ENCODE data around the gene SCART1.

Gene SCART1

DNA sequence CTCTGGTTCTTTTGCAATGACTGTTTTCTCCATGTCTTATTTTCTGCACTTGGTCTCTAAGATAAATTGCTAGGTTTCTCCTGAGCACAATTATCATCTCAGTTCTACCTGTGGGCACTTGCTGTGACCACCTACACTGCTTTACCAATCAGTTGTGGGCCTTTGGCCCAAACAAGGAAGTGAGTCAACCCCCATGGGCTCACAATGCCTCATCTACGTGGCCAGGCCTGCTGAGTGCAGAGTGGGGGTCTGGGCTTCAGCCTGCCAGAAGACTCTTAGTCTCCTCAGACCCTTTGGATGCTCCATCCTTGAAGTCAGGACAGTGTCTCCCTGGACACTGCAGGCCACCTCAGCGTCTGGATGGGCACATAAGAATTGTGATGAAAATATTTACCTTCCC is 20.3 kb downstream of the SCART1 start:
- Histone ChIP-seq H3K4me3 (ENCODE audit: low read length in 2 of 2) (no peak overlapping the region), H3K4me1 (ENCODE audit: control insufficient read depth in 2 of 2, insufficient read depth in 2 of 2, low read length in 2 of 2) (no peaks in the 10 kb centered on the region), H3K9ac (ENCODE audit: low read depth in 1 of 2, low read length in 2 of 2) (no peak overlapping the region), H3K27me3 (ENCODE audit: control insufficient read depth in 2 of 2, insufficient read depth in 2 of 2, low read length in 2 of 2) (no peaks in the 10 kb centered on the region), H3K27ac (ENCODE audit: low read depth in 2 of 2, low read length in 2 of 2) (no peak overlapping the region), H3K36me3 (ENCODE audit: control insufficient read depth in 2 of 2, insufficient read depth in 2 of 2, low read length in 2 of 2) (no peaks in the 10 kb centered on the region), H3K9me3 (ENCODE audit: control insufficient read depth in 2 of 2, low read length in 2 of 2) (no peaks in the 10 kb centered on the region)

DNA sequence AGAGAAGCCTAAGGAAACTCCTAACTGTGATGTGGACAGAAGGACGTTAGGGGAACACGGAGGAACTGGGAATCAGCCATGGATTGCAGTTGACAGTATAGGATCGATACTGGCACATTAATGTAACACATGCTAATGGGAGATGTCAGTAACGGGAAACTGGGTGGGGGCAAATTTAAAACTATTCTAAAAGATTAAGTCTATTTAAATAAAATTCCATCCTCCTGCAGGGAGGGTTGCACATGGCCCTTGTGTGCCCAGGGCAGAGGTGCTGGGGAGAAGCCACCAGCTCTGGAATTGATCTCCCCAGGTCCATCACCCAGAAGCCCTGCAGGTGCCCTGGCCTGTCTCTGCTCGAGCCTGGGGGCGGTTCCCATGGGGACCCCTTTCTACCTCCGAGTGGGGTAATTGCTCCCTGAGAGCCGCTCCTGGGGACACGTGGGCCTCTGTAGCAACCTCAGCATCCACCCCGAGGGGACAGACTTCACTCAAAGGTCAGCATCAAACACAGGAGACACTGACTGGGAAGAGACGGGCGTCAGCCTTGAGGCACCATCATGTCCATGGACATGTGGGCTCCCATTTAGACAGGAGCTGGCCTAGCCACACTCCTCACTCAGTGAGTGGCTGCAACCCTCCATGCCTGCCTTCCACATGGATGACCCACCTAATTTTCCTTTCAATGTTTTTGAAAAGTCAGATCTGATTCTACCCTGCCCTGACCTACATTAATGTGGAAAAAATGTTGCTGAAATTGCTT is 21.1 kb downstream of the SCART1 start:
- Histone ChIP-seq H3K9ac (ENCODE audit: low read depth in 1 of 2, low read length in 2 of 2) (no peak overlapping the region), H3K27me3 (ENCODE audit: control insufficient read depth in 2 of 2, insufficient read depth in 2 of 2, low read length in 2 of 2) (no peaks in the 10 kb centered on the region), H3K4me1 (ENCODE audit: control insufficient read depth in 2 of 2, insufficient read depth in 2 of 2, low read length in 2 of 2) (no peaks in the 10 kb centered on the region), H3K4me3 (ENCODE audit: low read length in 2 of 2) (no peak overlapping the region), H3K36me3 (ENCODE audit: control insufficient read depth in 2 of 2, insufficient read depth in 2 of 2, low read length in 2 of 2) (no peaks in the 10 kb centered on the region), H3K9me3 (ENCODE audit: control insufficient read depth in 2 of 2, low read length in 2 of 2) (no peaks in the 10 kb centered on the region), H3K27ac (ENCODE audit: low read depth in 2 of 2, low read length in 2 of 2) (no peak overlapping the region)

DNA sequence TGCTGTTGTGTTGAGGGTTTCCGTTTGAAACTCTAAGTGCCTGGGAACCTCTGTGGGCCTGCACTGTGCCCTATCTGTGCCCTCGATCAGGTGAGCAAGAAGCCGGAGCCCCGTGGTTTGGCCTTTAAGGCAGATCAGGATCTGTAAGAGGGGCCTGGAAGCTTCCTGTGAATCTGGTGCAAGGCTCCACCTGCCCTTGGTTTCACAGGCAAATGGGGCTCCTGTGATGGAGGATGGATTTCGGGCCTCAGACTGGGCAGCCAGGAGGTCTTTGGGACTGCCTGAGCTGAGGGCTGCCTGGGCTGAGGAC is 21.6 kb downstream of the SCART1 start:
- Histone ChIP-seq H3K9ac (ENCODE audit: low read depth in 1 of 2, low read length in 2 of 2) (no peak overlapping the region), H3K9me3 (ENCODE audit: control insufficient read depth in 2 of 2, low read length in 2 of 2) (no peaks in the 10 kb centered on the region), H3K4me1 (ENCODE audit: control insufficient read depth in 2 of 2, insufficient read depth in 2 of 2, low read length in 2 of 2) (no peaks in the 10 kb centered on the region), H3K27ac (ENCODE audit: low read depth in 2 of 2, low read length in 2 of 2) (no peak overlapping the region), H3K27me3 (ENCODE audit: control insufficient read depth in 2 of 2, insufficient read depth in 2 of 2, low read length in 2 of 2) (no peaks in the 10 kb centered on the region), H3K36me3 (ENCODE audit: control insufficient read depth in 2 of 2, insufficient read depth in 2 of 2, low read length in 2 of 2) (no peaks in the 10 kb centered on the region), H3K4me3 (ENCODE audit: low read length in 2 of 2) (no peak overlapping the region)

DNA sequence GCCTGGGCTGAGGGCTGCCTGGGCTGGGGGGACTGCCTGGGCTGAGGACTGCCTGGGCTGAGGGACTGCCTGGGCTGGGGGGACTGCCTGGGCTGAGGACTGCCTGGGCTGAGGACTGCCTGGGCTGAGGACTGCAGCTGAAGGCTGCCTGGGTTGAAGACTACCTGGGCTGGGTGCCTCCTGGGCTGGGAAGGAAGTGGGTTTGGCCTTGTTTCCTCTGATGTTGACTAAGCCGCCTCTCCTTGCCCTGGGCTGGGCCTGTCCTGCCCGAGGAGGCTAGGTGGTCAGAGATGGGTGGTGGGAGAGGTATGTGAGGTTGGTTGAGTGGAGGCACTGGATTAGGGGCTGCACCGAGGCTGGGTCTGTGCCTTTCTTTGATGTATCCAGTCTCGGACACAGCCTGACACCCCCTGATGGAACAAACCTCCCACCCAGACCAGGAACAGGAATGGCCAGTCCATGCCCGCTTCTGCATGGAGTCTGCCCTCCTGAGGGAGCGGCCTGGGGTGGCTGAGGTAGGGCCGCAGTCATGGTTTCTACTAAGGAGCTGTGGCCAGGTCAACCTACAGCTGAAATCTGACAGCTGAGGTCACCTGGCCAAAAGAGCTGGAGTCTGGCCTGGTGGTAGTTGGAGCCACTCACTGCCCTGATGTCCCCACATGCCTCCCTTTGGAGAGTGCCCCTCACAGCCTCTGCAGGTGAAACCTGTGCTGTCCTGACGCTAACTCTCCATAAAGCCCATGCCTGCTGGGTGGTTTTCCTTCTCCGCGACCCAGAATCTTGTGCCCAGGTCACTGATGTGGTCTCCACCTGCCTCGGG is 22.3 kb downstream of the SCART1 start:
- no peaks in the 10 kb centered on the region for H3K9me3 ChIP-seq (ENCODE audit: control insufficient read depth in 2 of 2, low read length in 2 of 2)
- no peak overlapping the region for H3K4me3 ChIP-seq (ENCODE audit: low read length in 2 of 2)
- no peaks in the 10 kb centered on the region for H3K36me3 ChIP-seq (ENCODE audit: control insufficient read depth in 2 of 2, insufficient read depth in 2 of 2, low read length in 2 of 2)
- no peaks in the 10 kb centered on the region for H3K4me1 ChIP-seq (ENCODE audit: control insufficient read depth in 2 of 2, insufficient read depth in 2 of 2, low read length in 2 of 2)
- H3K9ac ChIP-seq (ENCODE audit: low read depth in 1 of 2, low read length in 2 of 2) = no peak overlapping the region
- H3K27me3 ChIP-seq (ENCODE audit: control insufficient read depth in 2 of 2, insufficient read depth in 2 of 2, low read length in 2 of 2) = no peaks in the 10 kb centered on the region
- H3K27ac ChIP-seq (ENCODE audit: low read depth in 2 of 2, low read length in 2 of 2) = no peak overlapping the region

DNA sequence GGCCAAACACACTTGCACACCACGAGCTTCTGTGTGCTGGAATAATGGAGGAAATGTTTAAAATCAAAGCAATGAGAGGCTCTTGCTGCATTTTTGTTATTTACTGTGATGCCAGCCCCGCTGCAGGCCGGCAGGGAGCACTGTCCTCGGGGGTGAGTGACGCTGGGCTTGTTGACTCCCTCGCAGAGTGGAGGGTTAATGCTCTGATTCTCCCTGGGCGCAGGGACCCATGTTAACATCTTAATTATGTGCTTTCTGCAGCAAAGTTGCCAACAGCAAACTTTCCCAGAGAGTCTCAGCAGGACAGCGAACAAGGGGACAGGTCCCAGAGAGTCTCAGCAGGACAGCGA is 22.9 kb downstream of the SCART1 start:
- Histone ChIP-seq H3K27me3 (ENCODE audit: control insufficient read depth in 2 of 2, insufficient read depth in 2 of 2, low read length in 2 of 2) (no peaks in the 10 kb centered on the region), H3K4me3 (ENCODE audit: low read length in 2 of 2) (no peak overlapping the region), H3K9ac (ENCODE audit: low read depth in 1 of 2, low read length in 2 of 2) (no peak overlapping the region), H3K36me3 (ENCODE audit: control insufficient read depth in 2 of 2, insufficient read depth in 2 of 2, low read length in 2 of 2) (no peaks in the 10 kb centered on the region), H3K27ac (ENCODE audit: low read depth in 2 of 2, low read length in 2 of 2) (no peak overlapping the region), H3K9me3 (ENCODE audit: control insufficient read depth in 2 of 2, low read length in 2 of 2) (no peaks in the 10 kb centered on the region), H3K4me1 (ENCODE audit: control insufficient read depth in 2 of 2, insufficient read depth in 2 of 2, low read length in 2 of 2) (no peaks in the 10 kb centered on the region)

DNA sequence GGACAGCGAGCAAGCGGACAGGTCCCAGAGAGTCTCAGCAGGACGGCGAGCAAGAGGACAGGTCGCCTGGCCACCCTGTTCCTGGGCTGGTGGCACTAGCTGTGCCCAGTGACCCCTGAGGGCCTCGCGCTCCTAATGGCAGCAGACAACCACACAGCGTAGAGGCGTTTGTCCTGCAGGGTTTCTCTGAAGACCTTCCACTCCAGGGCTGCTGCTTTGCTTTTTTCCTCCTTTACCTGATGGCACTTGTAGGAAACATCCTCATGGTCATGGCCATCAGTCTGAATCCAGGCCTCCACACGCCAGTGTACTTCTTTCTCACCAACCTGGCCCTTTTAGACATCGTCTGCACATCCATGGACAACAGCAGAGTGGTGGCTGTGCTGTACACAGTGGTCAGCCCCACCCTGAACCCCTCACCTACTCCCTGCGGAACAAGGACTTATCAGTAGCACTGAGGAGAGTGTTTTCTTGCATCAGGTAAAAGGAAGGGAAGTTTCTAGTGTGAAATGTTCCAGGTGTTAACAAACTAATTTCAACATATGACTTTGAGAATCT is 27.4 kb downstream of the SCART1 start:
- Histone ChIP-seq H3K9ac (ENCODE audit: low read depth in 1 of 2, low read length in 2 of 2) (no peak overlapping the region), H3K9me3 (ENCODE audit: control insufficient read depth in 2 of 2, low read length in 2 of 2) (no peaks in the 10 kb centered on the region), H3K36me3 (ENCODE audit: control insufficient read depth in 2 of 2, insufficient read depth in 2 of 2, low read length in 2 of 2) (no peaks in the 10 kb centered on the region), H3K4me1 (ENCODE audit: control insufficient read depth in 2 of 2, insufficient read depth in 2 of 2, low read length in 2 of 2) (no peaks in the 10 kb centered on the region), H3K27ac (ENCODE audit: low read depth in 2 of 2, low read length in 2 of 2) (no peak overlapping the region), H3K27me3 (ENCODE audit: control insufficient read depth in 2 of 2, insufficient read depth in 2 of 2, low read length in 2 of 2) (no peaks in the 10 kb centered on the region), H3K4me3 (ENCODE audit: low read length in 2 of 2) (no peak overlapping the region)

DNA sequence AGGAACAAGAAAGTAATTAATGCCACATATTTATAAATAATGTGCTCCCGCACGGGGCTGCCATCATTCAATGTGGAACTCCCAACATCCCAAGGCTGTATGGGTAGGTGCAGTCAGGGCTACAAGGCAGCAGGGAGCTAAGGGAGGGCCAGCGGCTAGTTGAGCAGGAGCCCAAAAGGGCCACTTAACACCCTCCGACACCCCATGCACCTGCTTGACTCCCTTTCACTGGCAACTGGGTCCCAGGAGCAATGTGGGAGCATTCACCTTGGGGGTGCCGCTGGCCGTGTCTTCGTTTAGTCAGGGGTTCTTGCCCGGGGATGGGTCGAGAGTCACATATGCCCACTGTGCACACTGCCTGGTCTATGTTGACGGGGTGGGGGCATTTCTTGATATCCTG is 27.9 kb downstream of the SCART1 start:
- Histone ChIP-seq H3K4me3 (ENCODE audit: low read length in 2 of 2) (no peak overlapping the region), H3K9me3 (ENCODE audit: control insufficient read depth in 2 of 2, low read length in 2 of 2) (no peaks in the 10 kb centered on the region), H3K27me3 (ENCODE audit: control insufficient read depth in 2 of 2, insufficient read depth in 2 of 2, low read length in 2 of 2) (no peaks in the 10 kb centered on the region), H3K4me1 (ENCODE audit: control insufficient read depth in 2 of 2, insufficient read depth in 2 of 2, low read length in 2 of 2) (no peaks in the 10 kb centered on the region), H3K27ac (ENCODE audit: low read depth in 2 of 2, low read length in 2 of 2) (no peak overlapping the region), H3K9ac (ENCODE audit: low read depth in 1 of 2, low read length in 2 of 2) (no peak overlapping the region), H3K36me3 (ENCODE audit: control insufficient read depth in 2 of 2, insufficient read depth in 2 of 2, low read length in 2 of 2) (no peaks in the 10 kb centered on the region)

DNA sequence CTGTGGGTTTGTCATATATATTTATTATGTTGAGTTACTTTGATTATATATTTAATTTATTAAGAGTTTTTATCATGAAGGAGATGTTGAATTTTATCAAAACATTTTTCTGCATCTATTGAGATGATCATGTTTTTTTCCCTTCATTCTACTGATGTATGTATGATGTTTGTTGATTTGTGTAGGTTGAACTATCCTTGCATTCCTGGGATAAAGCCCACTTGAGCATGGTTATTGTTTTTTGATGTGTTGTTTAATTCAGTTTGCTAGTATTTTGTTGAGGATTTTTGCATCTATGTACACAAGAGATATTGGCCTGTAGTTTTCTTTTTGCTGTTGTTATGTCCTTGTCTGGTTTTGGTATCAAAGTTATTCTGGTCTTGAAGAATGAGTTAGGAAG is 31.1 kb downstream of the SCART1 start:
- no peaks in the 10 kb centered on the region for H3K4me1 ChIP-seq (ENCODE audit: control insufficient read depth in 2 of 2, insufficient read depth in 2 of 2, low read length in 2 of 2)
- no peak overlapping the region for H3K27ac ChIP-seq (ENCODE audit: low read depth in 2 of 2, low read length in 2 of 2)
- no peak overlapping the region for H3K4me3 ChIP-seq (ENCODE audit: low read length in 2 of 2)
- no peaks in the 10 kb centered on the region for H3K27me3 ChIP-seq (ENCODE audit: control insufficient read depth in 2 of 2, insufficient read depth in 2 of 2, low read length in 2 of 2)
- H3K9ac ChIP-seq (ENCODE audit: low read depth in 1 of 2, low read length in 2 of 2) = no peak overlapping the region
- no peaks in the 10 kb centered on the region for H3K36me3 ChIP-seq (ENCODE audit: control insufficient read depth in 2 of 2, insufficient read depth in 2 of 2, low read length in 2 of 2)
- peaks cover 0 to 2% of the 10 kb centered on the region in 2 donors for H3K9me3 ChIP-seq (ENCODE audit: control insufficient read depth in 2 of 2, low read length in 2 of 2)

DNA sequence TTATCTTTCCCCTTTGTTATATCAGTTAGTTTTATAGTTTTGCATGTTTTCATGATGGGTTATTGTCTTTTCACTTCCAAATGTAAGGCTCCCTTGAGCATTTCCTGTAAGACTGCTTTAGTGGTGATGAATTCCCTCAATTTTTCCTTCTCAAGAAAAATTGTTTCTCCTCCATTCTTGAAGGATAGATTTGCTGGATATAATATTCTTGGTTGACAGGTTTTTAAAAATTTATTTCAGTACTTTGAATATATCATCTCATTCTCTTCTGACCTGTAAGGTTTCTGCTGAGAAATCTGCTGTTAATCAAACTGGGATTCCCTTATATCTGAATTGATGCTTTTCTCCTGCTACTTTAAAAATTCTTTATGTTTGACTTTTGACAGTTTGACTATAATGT is 33.3 kb downstream of the SCART1 start:
- H3K36me3 ChIP-seq (ENCODE audit: control insufficient read depth in 2 of 2, insufficient read depth in 2 of 2, low read length in 2 of 2) = no peaks in the 10 kb centered on the region
- H3K9ac ChIP-seq (ENCODE audit: low read depth in 1 of 2, low read length in 2 of 2) = no peak overlapping the region
- no peaks in the 10 kb centered on the region for H3K27me3 ChIP-seq (ENCODE audit: control insufficient read depth in 2 of 2, insufficient read depth in 2 of 2, low read length in 2 of 2)
- no peaks in the 10 kb centered on the region for H3K4me1 ChIP-seq (ENCODE audit: control insufficient read depth in 2 of 2, insufficient read depth in 2 of 2, low read length in 2 of 2)
- H3K9me3 ChIP-seq (ENCODE audit: control insufficient read depth in 2 of 2, low read length in 2 of 2) = peaks cover 0 to 2% of the 10 kb centered on the region in 2 donors
- no peak overlapping the region for H3K27ac ChIP-seq (ENCODE audit: low read depth in 2 of 2, low read length in 2 of 2)
- H3K4me3 ChIP-seq (ENCODE audit: low read length in 2 of 2) = no peak overlapping the region

DNA sequence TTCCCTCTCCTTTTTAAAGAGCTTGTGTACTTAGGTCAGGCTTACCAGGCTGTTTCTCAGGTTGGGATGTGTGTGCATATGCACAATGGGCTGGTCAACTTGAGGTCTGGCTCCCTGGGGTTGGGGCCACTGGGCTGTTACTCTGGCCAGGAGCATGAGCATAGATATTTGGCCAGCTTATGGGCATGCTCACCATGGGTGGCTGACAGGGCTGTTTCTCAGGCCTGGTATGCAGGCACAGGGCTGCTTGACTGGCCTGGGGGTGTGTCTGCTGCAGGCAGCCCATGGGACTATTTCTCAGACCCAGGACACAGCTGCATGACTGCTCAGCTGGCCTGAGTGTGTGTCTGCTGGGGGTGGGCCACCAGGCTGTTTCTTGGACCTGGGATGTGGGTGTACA is 34.6 kb downstream of the SCART1 start:
- no peak overlapping the region for H3K27ac ChIP-seq (ENCODE audit: low read depth in 2 of 2, low read length in 2 of 2)
- no peak overlapping the region for H3K4me3 ChIP-seq (ENCODE audit: low read length in 2 of 2)
- H3K27me3 ChIP-seq (ENCODE audit: control insufficient read depth in 2 of 2, insufficient read depth in 2 of 2, low read length in 2 of 2) = no peaks in the 10 kb centered on the region
- no peaks in the 10 kb centered on the region for H3K4me1 ChIP-seq (ENCODE audit: control insufficient read depth in 2 of 2, insufficient read depth in 2 of 2, low read length in 2 of 2)
- peaks cover 0 to 2% of the 10 kb centered on the region in 2 donors for H3K9me3 ChIP-seq (ENCODE audit: control insufficient read depth in 2 of 2, low read length in 2 of 2)
- no peaks in the 10 kb centered on the region for H3K36me3 ChIP-seq (ENCODE audit: control insufficient read depth in 2 of 2, insufficient read depth in 2 of 2, low read length in 2 of 2)
- H3K9ac ChIP-seq (ENCODE audit: low read depth in 1 of 2, low read length in 2 of 2) = no peak overlapping the region
